Lung (tissue), 12 donors: ENCODE data around the gene MLKL. TPM values are rescaled to one million over a fixed set of nuclear protein-coding genes. Genes with fewer than 3 reads are reported as not detected.

Experiments used
- ATAC-seq: fragments of 200-7000 bp; cut with Tn5 transposase; one replicate; pipeline ENCODE4 v1.9.1; 2020; ENCODE audit warnings: moderate number of reproducible peaks; ENCODE audit not compliant: insufficient read depth, low FRiP score
- DNase-seq, 3 donors: peaks; one replicate each; pipeline ENCODE4 v3.0.0-alpha.2; 2013 to 2017
- H3K27ac ChIP-seq, 2 donors: one replicate each; pipeline ENCODE4 v1.5.1; 2013; ENCODE audit warnings: mild to moderate bottlenecking in 2 of 2, moderate library complexity in 2 of 2, control low read depth in 1 of 2, inconsistent platforms in 1 of 2, low read depth in 1 of 2, low read length in 1 of 2
- H3K27me3 ChIP-seq, 3 donors: one replicate each; pipeline ENCODE4 v1.5.1; 2013; ENCODE audit warnings: low read length in 2 of 3; ENCODE audit not compliant: control insufficient read depth in 3 of 3, insufficient read depth in 3 of 3
- H3K36me3 ChIP-seq, 4 donors: one replicate each; pipeline ENCODE4 v1.5.1; 2013; ENCODE audit warnings: low read length in 4 of 4, mild to moderate bottlenecking in 1 of 4, moderate library complexity in 1 of 4; ENCODE audit not compliant: control insufficient read depth in 4 of 4, insufficient read depth in 4 of 4
- H3K4me1 ChIP-seq, 5 donors: one replicate each; pipeline ENCODE4 v1.5.1; 2013; ENCODE audit warnings: low read length in 5 of 5, mild to moderate bottlenecking in 2 of 5, moderate library complexity in 1 of 5; ENCODE audit not compliant: control insufficient read depth in 5 of 5, insufficient read depth in 5 of 5
- H3K4me3 ChIP-seq: one replicate; pipeline ENCODE4 v1.5.1; 2013; ENCODE audit warnings: mild to moderate bottlenecking, control low read depth, moderate library complexity
- H3K9ac ChIP-seq, 2 donors: one replicate each; pipeline ENCODE4 v1.5.1; 2013; ENCODE audit warnings: low read length in 2 of 2, control low read depth in 1 of 2; ENCODE audit not compliant: insufficient read depth in 1 of 2
- H3K9me3 ChIP-seq, 4 donors: one replicate each; pipeline ENCODE4 v1.5.1; 2013; ENCODE audit warnings: low read length in 3 of 4, mild to moderate bottlenecking in 1 of 4, moderate library complexity in 1 of 4; ENCODE audit not compliant: control insufficient read depth in 4 of 4, insufficient read depth in 3 of 4
- WGBS, 2 donors: extraction: QIAGEN DNeasy Blood & Tissue Kit; methylation state at CpG; one replicate each; pipeline ENCODE4 v1.1.7; 2013; 5-methylcytosine and 5-hydroxymethylcytosine counted together
- polyA plus RNA-seq, 2 donors: library from polyadenylated mRNA; stranded (reverse); fragments of 200-250 nt; gene quantifications; one replicate each; pipeline ENCODE4 v1.2.1, GENCODE V29; 2013
- total RNA-seq, 2 donors: library from RNA; depleted of rRNA in 1 of 2; stranded (reverse); fragments of >200 nt in 1 of 2; gene quantifications; one replicate each; pipeline ENCODE4 v1.2.1, GENCODE V29; 2014 to 2021
- TF ChIP-seq, protein P1 (sequence below): IDR thresholded peaks from 2 replicates; pipeline ENCODE4 v1.5.1; 2012; ENCODE audit warnings: mild to moderate bottlenecking; ENCODE audit errors: control extremely low read depth, extremely low read depth
- donor health status: control.
- donor health status: control.
- donor health status: Bipolar disorder and iron deficiency.
- donor health status: healthy.
- donor health status: DM: yes; HTN: yes; CAD: no.

The MLKL gene
- total and polyA plus RNA-seq, 4 donors = 13.1 to 32.1 (median 22.5) TPM

GRCh38 chr16:74661064-74661463 lies 39.6 kb downstream of the MLKL start:
- Histone ChIP-seq H3K9ac (no peak overlapping the region), H3K4me1 (peaks cover 0 to 5% (median 0%) of the 10 kb centered on the region in 5 donors), H3K36me3 (peaks cover 13 to 25% (median 24%) of the 10 kb centered on the region in 4 donors), H3K9me3 (no peaks in the 10 kb centered on the region), H3K27ac (no peak overlapping the region), H3K4me3 (no peak overlapping the region), H3K27me3 (no peaks in the 10 kb centered on the region)
- no peak for DNase-seq
- TF ChIP-seq, protein P1, sequence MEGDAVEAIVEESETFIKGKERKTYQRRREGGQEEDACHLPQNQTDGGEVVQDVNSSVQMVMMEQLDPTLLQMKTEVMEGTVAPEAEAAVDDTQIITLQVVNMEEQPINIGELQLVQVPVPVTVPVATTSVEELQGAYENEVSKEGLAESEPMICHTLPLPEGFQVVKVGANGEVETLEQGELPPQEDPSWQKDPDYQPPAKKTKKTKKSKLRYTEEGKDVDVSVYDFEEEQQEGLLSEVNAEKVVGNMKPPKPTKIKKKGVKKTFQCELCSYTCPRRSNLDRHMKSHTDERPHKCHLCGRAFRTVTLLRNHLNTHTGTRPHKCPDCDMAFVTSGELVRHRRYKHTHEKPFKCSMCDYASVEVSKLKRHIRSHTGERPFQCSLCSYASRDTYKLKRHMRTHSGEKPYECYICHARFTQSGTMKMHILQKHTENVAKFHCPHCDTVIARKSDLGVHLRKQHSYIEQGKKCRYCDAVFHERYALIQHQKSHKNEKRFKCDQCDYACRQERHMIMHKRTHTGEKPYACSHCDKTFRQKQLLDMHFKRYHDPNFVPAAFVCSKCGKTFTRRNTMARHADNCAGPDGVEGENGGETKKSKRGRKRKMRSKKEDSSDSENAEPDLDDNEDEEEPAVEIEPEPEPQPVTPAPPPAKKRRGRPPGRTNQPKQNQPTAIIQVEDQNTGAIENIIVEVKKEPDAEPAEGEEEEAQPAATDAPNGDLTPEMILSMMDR = no peak
- no peak for ATAC-seq
- 95 to 98% methylated on average over 5 of the region's 5 CpGs for WGBS, 2 donors

DNA sequence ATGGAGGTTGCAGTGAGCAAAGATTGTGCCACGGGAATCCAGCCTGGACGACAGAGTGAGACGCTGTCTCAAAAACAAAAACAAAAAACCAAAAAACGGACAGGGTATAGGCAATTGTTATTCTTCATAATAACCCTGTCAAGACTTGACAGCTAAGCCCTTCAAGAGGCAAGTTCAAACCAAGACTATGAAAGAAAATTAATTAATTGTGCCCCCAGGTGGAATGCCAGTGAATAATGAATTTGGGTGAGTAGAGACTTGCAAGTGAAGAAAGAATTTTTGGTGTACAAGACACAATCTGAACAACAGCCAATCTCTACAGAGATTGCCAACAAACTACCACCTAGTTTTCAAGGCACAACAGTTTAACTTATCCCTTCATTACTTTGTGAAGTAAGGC lies 40.3 kb downstream of the MLKL start:
- WGBS, 2 donors = 92 to 93% methylated on average over 4 of the region's 4 CpGs
- Histone ChIP-seq H3K27ac (no peak overlapping the region), H3K4me1 (peaks cover 0 to 5% (median 0%) of the 10 kb centered on the region in 5 donors), H3K4me3 (no peak overlapping the region), H3K36me3 (peaks cover 13 to 27% (median 25%) of the 10 kb centered on the region in 4 donors), H3K9ac (no peak overlapping the region), H3K9me3 (no peaks in the 10 kb centered on the region), H3K27me3 (no peaks in the 10 kb centered on the region)
- TF ChIP-seq, protein P1 = no peak
- ATAC-seq = no peak
- DNase-seq = no peak

- DNase-seq (no peak), ATAC-seq (no peak)
- Histone ChIP-seq H3K4me3 (no peak overlapping the region), H3K9ac (no peak overlapping the region), H3K9me3 (no peaks in the 10 kb centered on the region), H3K27ac (no peak overlapping the region), H3K4me1 (peaks cover 0 to 2% (median 0%) of the 10 kb centered on the region in 5 donors), H3K27me3 (no peaks in the 10 kb centered on the region), H3K36me3 (peaks cover 16 to 25% (median 18%) of the 10 kb centered on the region in 4 donors)
- TF ChIP-seq, protein P1 = no peak
- 95 to 98% methylated on average over 2 of the region's 2 CpGs for WGBS, 2 donors
Measured at GRCh38 chr16:74659041-74659440, 41.6 kb downstream of the MLKL start.
